CD4-positive, CD25-positive, alpha-beta regulatory T cell (primary cell): ENCODE results near the gene MYO7A. TPM values are rescaled to one million over a fixed set of nuclear protein-coding genes. Genes with fewer than 3 reads are reported as not detected.

Experiments used
- ATAC-seq, 2 donors: fragments of 150-1000 bp; cut with Tn5 transposase; one replicate each; pipeline ENCODE4 v1.10.0; 2021; ENCODE audit warnings: low read depth in 2 of 2, moderate number of reproducible peaks in 2 of 2, moderate library complexity in 1 of 2
- DNase-seq, 3 donors: peaks; one replicate each; pipeline versions ENCODE4 v3.0.0 to v3.0.0-alpha.2; 2012 to 2022; ENCODE audit warnings: mixed read lengths in 1 of 3
- H3K27ac ChIP-seq: one replicate; pipeline ENCODE4 v1.7.0; 2013; ENCODE audit warnings: mild to moderate bottlenecking, low read length; ENCODE audit not compliant: insufficient read depth, poor library complexity, severe bottlenecking
- H3K27me3 ChIP-seq: one replicate; pipeline ENCODE4 v1.7.0; 2013; ENCODE audit warnings: low read length; ENCODE audit not compliant: control insufficient read depth, insufficient read depth
- H3K36me3 ChIP-seq: one replicate; pipeline ENCODE4 v1.7.0; 2013; ENCODE audit warnings: mild to moderate bottlenecking, low read length, moderate library complexity; ENCODE audit not compliant: control insufficient read depth, insufficient read depth
- H3K4me1 ChIP-seq: 2 replicates; pipeline ENCODE4 v1.7.0; 2013; ENCODE audit warnings: mild to moderate bottlenecking, low read length; ENCODE audit not compliant: insufficient read depth, control insufficient read depth, poor library complexity, severe bottlenecking
- H3K4me3 ChIP-seq: one replicate; pipeline ENCODE4 v1.7.0; 2013; ENCODE audit warnings: low read depth, mild to moderate bottlenecking, low read length, moderate library complexity
- H3K9me3 ChIP-seq, 2 experiments: 1 replicate in 1 of 2; 2 replicates in 1 of 2; pipeline ENCODE4 v1.7.0; 2013; ENCODE audit warnings: low read length in 2 of 2, mild to moderate bottlenecking in 1 of 2, moderate library complexity in 1 of 2; ENCODE audit not compliant: control insufficient read depth in 2 of 2
- H3K27ac Mint-ChIP-seq, 3 donors: one replicate each; pipeline ENCODE4 v1.8.0; 2020 to 2022; ENCODE audit warnings: mild to moderate bottlenecking in 3 of 3, mixed read lengths in 3 of 3, moderate library complexity in 2 of 3
- H3K27me3 Mint-ChIP-seq: one replicate; pipeline ENCODE4 v1.8.0; 2022; ENCODE audit warnings: mild to moderate bottlenecking, mixed read lengths
- H3K36me3 Mint-ChIP-seq: one replicate; pipeline ENCODE4 v1.8.0; 2020; ENCODE audit warnings: mixed read lengths
- H3K4me1 Mint-ChIP-seq, 4 donors: one replicate each; pipeline ENCODE4 v1.8.0; 2020 to 2022; ENCODE audit warnings: mixed read lengths in 4 of 4, mild to moderate bottlenecking in 1 of 4
- H3K4me3 Mint-ChIP-seq, 4 donors: one replicate each; pipeline ENCODE4 v1.8.0; 2020 to 2022; ENCODE audit warnings: mild to moderate bottlenecking in 4 of 4, mixed read lengths in 4 of 4, moderate library complexity in 3 of 4
- H3K9me3 Mint-ChIP-seq, 7 donors: one replicate each; pipeline ENCODE4 v1.8.0; 2020 to 2022; ENCODE audit warnings: mixed read lengths in 7 of 7, mild to moderate bottlenecking in 3 of 7, moderate library complexity in 2 of 7
- polyA plus RNA-seq, 4 donors: library from polyadenylated mRNA; unstranded; fragments of 300-500 nt; fragmentation: Illumina TruSeq; gene quantifications; one replicate each; pipeline ENCODE4 v1.2.3, GENCODE V29; 2021
- total RNA-seq: library from RNA; stranded (reverse); gene quantifications from one replicate; pipeline ENCODE4 v1.2.3, GENCODE V29; 2022

Gene MYO7A
- total and polyA plus RNA-seq, 5 donors from 2014 or later, result 0.12 to 0.84 (median 0.18) TPM; not detected in 1

GRCh38 chr11:77104727-77105126 is 23.3 kb upstream of the MYO7A start:
- H3K27me3 Mint-ChIP-seq, result peaks cover 3% of the 10 kb centered on the region
- peaks cover 0 to 1% (median 0%) of the 10 kb centered on the region in 7 donors for H3K9me3 Mint-ChIP-seq

GRCh38 chr11:77106321-77106720 is 21.7 kb upstream of the MYO7A start:
- peaks cover 4% of the 10 kb centered on the region for H3K27me3 Mint-ChIP-seq
- Histone ChIP-seq H3K27ac (no peak overlapping the region), H3K4me1 (no peaks in the 10 kb centered on the region), H3K4me3 (no peak overlapping the region), H3K36me3 (no peaks in the 10 kb centered on the region), H3K9me3 (no peaks in the 10 kb centered on the region), H3K27me3 (no peaks in the 10 kb centered on the region)
- H3K27ac Mint-ChIP-seq, result no peak overlapping the region
- no peak overlapping the region for H3K4me3 Mint-ChIP-seq
- H3K36me3 Mint-ChIP-seq, result no peaks in the 10 kb centered on the region
- no peak for ATAC-seq
- DNase-seq, result no peak
- H3K4me1 Mint-ChIP-seq, result no peaks in the 10 kb centered on the region
- H3K9me3 Mint-ChIP-seq, result no peaks in the 10 kb centered on the region

More at GRCh38 chr11:77104727-77105126, 23.3 kb upstream of the MYO7A start:
- Mint-ChIP-seq H3K27ac (no peak overlapping the region), H3K4me1 (no peaks in the 10 kb centered on the region), H3K36me3 (no peaks in the 10 kb centered on the region), H3K4me3 (no peak overlapping the region)
- Histone ChIP-seq H3K4me1 (no peaks in the 10 kb centered on the region), H3K27ac (no peak overlapping the region), H3K4me3 (no peak overlapping the region), H3K9me3 (no peaks in the 10 kb centered on the region), H3K36me3 (no peaks in the 10 kb centered on the region), H3K27me3 (no peaks in the 10 kb centered on the region)
- ATAC-seq, result no peak
- DNase-seq, result no peak

DNA sequence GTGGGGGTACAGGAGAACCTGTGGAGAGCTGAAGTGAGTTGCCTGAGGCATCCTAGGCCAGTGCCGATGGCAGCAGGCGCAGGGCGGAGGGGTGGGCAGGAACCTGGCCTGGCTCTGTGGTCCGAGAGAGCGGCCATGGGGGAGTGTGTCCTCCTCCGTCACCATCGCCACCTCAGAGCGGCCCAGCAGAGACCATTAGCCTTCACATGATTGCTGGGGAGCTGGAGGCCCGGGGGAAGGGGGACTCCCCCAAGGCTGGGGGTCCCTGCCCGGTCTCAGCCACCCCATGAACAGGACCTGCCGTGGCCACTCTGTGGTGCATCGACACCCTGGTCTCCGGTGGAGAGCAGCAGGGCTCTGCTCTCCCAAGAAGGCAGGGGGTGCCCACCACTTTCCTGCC is 21.3 kb upstream of the MYO7A start:
- Histone ChIP-seq H3K27ac (no peak overlapping the region), H3K9me3 (no peaks in the 10 kb centered on the region), H3K27me3 (no peaks in the 10 kb centered on the region), H3K4me3 (no peak overlapping the region), H3K4me1 (no peaks in the 10 kb centered on the region), H3K36me3 (no peaks in the 10 kb centered on the region)
- no peak overlapping the region for H3K4me3 Mint-ChIP-seq
- no peak for DNase-seq
- no peaks in the 10 kb centered on the region for H3K36me3 Mint-ChIP-seq
- H3K27ac Mint-ChIP-seq, result no peak overlapping the region
- no peaks in the 10 kb centered on the region for H3K9me3 Mint-ChIP-seq
- ATAC-seq, result no peak
- H3K27me3 Mint-ChIP-seq, result peaks cover 4% of the 10 kb centered on the region
- H3K4me1 Mint-ChIP-seq, result no peaks in the 10 kb centered on the region

GRCh38 chr11:77107950-77108349 is 20.1 kb upstream of the MYO7A start:
- Histone ChIP-seq H3K4me3 (no peak overlapping the region), H3K9me3 (no peaks in the 10 kb centered on the region), H3K27me3 (no peaks in the 10 kb centered on the region), H3K36me3 (no peaks in the 10 kb centered on the region), H3K27ac (no peak overlapping the region), H3K4me1 (no peaks in the 10 kb centered on the region)
- H3K27me3 Mint-ChIP-seq, result peaks cover 4% of the 10 kb centered on the region
- H3K9me3 Mint-ChIP-seq, result no peaks in the 10 kb centered on the region
- DNase-seq (no peak), ATAC-seq (no peak)
- H3K4me1 Mint-ChIP-seq, result no peaks in the 10 kb centered on the region
- no peak overlapping the region for H3K4me3 Mint-ChIP-seq
- no peaks in the 10 kb centered on the region for H3K36me3 Mint-ChIP-seq
- H3K27ac Mint-ChIP-seq, result no peak overlapping the region

- ATAC-seq (no peak), DNase-seq (no peak)
- Mint-ChIP-seq H3K27me3 (peaks cover 4% of the 10 kb centered on the region), H3K9me3 (no peaks in the 10 kb centered on the region), H3K36me3 (no peaks in the 10 kb centered on the region), H3K27ac (no peak overlapping the region), H3K4me3 (no peak overlapping the region), H3K4me1 (no peaks in the 10 kb centered on the region)
- Histone ChIP-seq H3K9me3 (no peaks in the 10 kb centered on the region), H3K4me3 (no peak overlapping the region), H3K36me3 (no peaks in the 10 kb centered on the region), H3K4me1 (no peaks in the 10 kb centered on the region), H3K27me3 (no peaks in the 10 kb centered on the region), H3K27ac (no peak overlapping the region)
Observed at GRCh38 chr11:77108436-77108835, 19.6 kb upstream of the MYO7A start.

GRCh38 chr11:77109236-77110019 is 18.6 kb upstream of the MYO7A start:
- Mint-ChIP-seq H3K36me3 (no peaks in the 10 kb centered on the region), H3K27me3 (peaks cover 4% of the 10 kb centered on the region), H3K4me1 (peaks cover 0 to 4% (median 0%) of the 10 kb centered on the region in 4 donors), H3K9me3 (no peaks in the 10 kb centered on the region), H3K4me3 (no peak overlapping the region), H3K27ac (no peak overlapping the region)
- ATAC-seq (no peak), DNase-seq (no peak)
- H3K36me3 ChIP-seq, result no peaks in the 10 kb centered on the region
- H3K27me3 ChIP-seq, result no peaks in the 10 kb centered on the region
- no peaks in the 10 kb centered on the region for H3K4me1 ChIP-seq
- H3K9me3 ChIP-seq, result no peaks in the 10 kb centered on the region
- H3K4me3 ChIP-seq, result no peak overlapping the region
- H3K27ac ChIP-seq, result no peak overlapping the region

DNA sequence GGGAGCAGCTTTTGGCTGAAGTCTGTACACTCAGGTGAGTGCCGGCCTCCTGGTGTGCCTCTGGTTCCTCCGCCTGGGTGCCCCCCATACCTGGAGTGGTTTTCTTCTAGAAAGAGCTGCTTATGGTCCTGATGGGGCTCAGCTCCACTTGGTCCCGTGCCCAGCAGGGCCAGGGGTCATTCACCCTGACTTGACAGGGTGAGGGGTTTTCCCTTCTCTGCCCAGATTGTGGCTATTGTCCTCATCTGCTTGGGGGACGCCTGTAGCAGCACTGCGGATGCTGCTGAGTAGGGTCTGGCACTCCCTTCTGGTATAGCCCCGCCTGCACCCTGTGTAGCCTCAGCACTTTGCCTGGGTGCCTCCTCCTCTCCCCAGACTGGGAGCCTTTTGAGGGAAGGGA is 17.2 kb upstream of the MYO7A start:
- no peaks in the 10 kb centered on the region for H3K27me3 ChIP-seq
- no peaks in the 10 kb centered on the region for H3K4me1 ChIP-seq
- Mint-ChIP-seq H3K27me3 (peaks cover 4% of the 10 kb centered on the region), H3K9me3 (no peaks in the 10 kb centered on the region), H3K27ac (no peak overlapping the region), H3K4me1 (peaks cover 0 to 4% (median 0%) of the 10 kb centered on the region in 4 donors), H3K4me3 (no peak overlapping the region), H3K36me3 (no peaks in the 10 kb centered on the region)
- no peak overlapping the region for H3K4me3 ChIP-seq
- DNase-seq (no peak), ATAC-seq (no peak)
- no peaks in the 10 kb centered on the region for H3K9me3 ChIP-seq
- no peaks in the 10 kb centered on the region for H3K36me3 ChIP-seq
- no peak overlapping the region for H3K27ac ChIP-seq

- Mint-ChIP-seq H3K4me1 (peaks cover 0 to 4% (median 0%) of the 10 kb centered on the region in 4 donors), H3K9me3 (no peaks in the 10 kb centered on the region), H3K27ac (no peak overlapping the region), H3K27me3 (peaks cover 4% of the 10 kb centered on the region), H3K4me3 (no peak overlapping the region), H3K36me3 (no peaks in the 10 kb centered on the region)
- ATAC-seq (no peak), DNase-seq (no peak)
- H3K4me1 ChIP-seq, result no peaks in the 10 kb centered on the region
- no peak overlapping the region for H3K27ac ChIP-seq
- no peak overlapping the region for H3K4me3 ChIP-seq
- no peaks in the 10 kb centered on the region for H3K36me3 ChIP-seq
- no peaks in the 10 kb centered on the region for H3K27me3 ChIP-seq
- H3K9me3 ChIP-seq, result no peaks in the 10 kb centered on the region
Observed at GRCh38 chr11:77111277-77111676, 16.8 kb upstream of the MYO7A start.
